SK-N-SH treated with all-trans-retinoic acid at 6 μM for 48 hours (cell line): ENCODE measurements around the gene SLC45A1.

Source experiments
- ATAC-seq: fragments of 200-7000 bp; cut with Tn5 transposase; 3 replicates; pipeline ENCODE4 v1.9.1; 2020; ENCODE audit warnings: mild to moderate bottlenecking, moderate library complexity
- BACH2 ChIP-seq: fragments of 250-450 bp; sonication (Bioruptor Pico); IDR thresholded peaks from 2 replicates; pipeline ENCODE4 v1.9.0; 2021; ENCODE audit warnings: mild to moderate bottlenecking, borderline replicate concordance
- CREB5 ChIP-seq: fragments of 250-450 bp; sonication (Bioruptor Pico); IDR thresholded peaks from 2 replicates; pipeline ENCODE4 v1.5.1; 2020; ENCODE audit warnings: low read depth, mild to moderate bottlenecking, moderate library complexity
- CSDC2 ChIP-seq: fragments of 250-450 bp; sonication (Bioruptor Pico); IDR thresholded peaks from 2 replicates; pipeline ENCODE4 v1.5.0; 2020; ENCODE audit warnings: mild to moderate bottlenecking, moderate library complexity
- CSRNP3 ChIP-seq: fragments of 250-450 bp; sonication (Bioruptor Pico); IDR thresholded peaks from 2 replicates; pipeline ENCODE4 v1.5.1; 2021; ENCODE audit warnings: mild to moderate bottlenecking, moderate library complexity
- GLIS3 ChIP-seq: fragments of 250-450 bp; sonication (Bioruptor Pico); IDR thresholded peaks from 2 replicates; pipeline ENCODE4 v1.5.0; 2020; ENCODE audit warnings: mild to moderate bottlenecking, moderate library complexity
- ISL1 ChIP-seq: fragments of 250-450 bp; sonication (Bioruptor Pico); IDR thresholded peaks from 2 replicates; pipeline ENCODE4 v2.1.2; 2022; ENCODE audit warnings: mild to moderate bottlenecking, moderate library complexity
- OSR1 ChIP-seq: fragments of 250-450 bp; sonication (Bioruptor Pico); IDR thresholded peaks from 2 replicates; pipeline ENCODE4 v1.8.0; 2022; ENCODE audit warnings: moderate library complexity, mild to moderate bottlenecking, inconsistent platforms
- PATZ1 ChIP-seq: fragments of 250-450 bp; sonication (Bioruptor Pico); IDR thresholded peaks from 2 replicates; pipeline ENCODE4 v1.8.0; 2020; ENCODE audit warnings: mild to moderate bottlenecking, moderate library complexity, borderline replicate concordance
- POU6F1 ChIP-seq: fragments of 250-450 bp; sonication (Bioruptor Pico); IDR thresholded peaks from 2 replicates; pipeline ENCODE4 v1.8.0; 2021; ENCODE audit warnings: low read depth, mild to moderate bottlenecking, moderate library complexity, borderline replicate concordance
- PPARA ChIP-seq: fragments of 250-450 bp; sonication (Bioruptor Pico); IDR thresholded peaks from 2 replicates; pipeline ENCODE4 v1.5.0; 2020; ENCODE audit warnings: mild to moderate bottlenecking, borderline replicate concordance
- RARB ChIP-seq: fragments of 250-450 bp; sonication (Bioruptor Pico); IDR thresholded peaks from 2 replicates; pipeline ENCODE4 v1.8.0; 2021; ENCODE audit warnings: mild to moderate bottlenecking, moderate library complexity
- TOX ChIP-seq: fragments of 250-450 bp; sonication (Bioruptor Pico); IDR thresholded peaks from 2 replicates; pipeline ENCODE4 v1.8.0; 2021; ENCODE audit warnings: mild to moderate bottlenecking, moderate library complexity, borderline replicate concordance
- TSHZ2 ChIP-seq: fragments of 250-450 bp; sonication (Bioruptor Pico); IDR thresholded peaks from 2 replicates; pipeline ENCODE4 v1.5.0; 2020; ENCODE audit warnings: mild to moderate bottlenecking, moderate library complexity
- ZC3H10 ChIP-seq: fragments of 250-450 bp; sonication (Bioruptor Pico); IDR thresholded peaks from 2 replicates; pipeline ENCODE4 v1.5.1; 2021; ENCODE audit warnings: mild to moderate bottlenecking, moderate library complexity
- ZFP3 ChIP-seq: fragments of 250-450 bp; sonication (Bioruptor Pico); IDR thresholded peaks from 2 replicates; pipeline ENCODE4 v1.5.0; 2020; ENCODE audit warnings: mild to moderate bottlenecking, moderate library complexity
- ZFP30 ChIP-seq: fragments of 450-650 bp; formaldehyde crosslinking; IDR thresholded peaks from 2 replicates; pipeline ENCODE4 v1.5.0; 2022; ENCODE audit warnings: mild to moderate bottlenecking, moderate library complexity
- ZNF565 ChIP-seq: fragments of 450-650 bp; formaldehyde crosslinking; conservative IDR thresholded peaks from 2 replicates; pipeline ENCODE4 v1.5.0; 2020; ENCODE audit warnings: low read depth, mild to moderate bottlenecking, moderate library complexity
- ZNF70 ChIP-seq: fragments of 450-650 bp; formaldehyde crosslinking; IDR thresholded peaks from 2 replicates; pipeline ENCODE4 v1.5.0; 2020; ENCODE audit warnings: mild to moderate bottlenecking, moderate library complexity
- ZNF8 ChIP-seq: fragments of 450-650 bp; formaldehyde crosslinking; IDR thresholded peaks from 2 replicates; pipeline ENCODE4 v1.5.0; 2020; ENCODE audit warnings: mild to moderate bottlenecking, moderate library complexity

The SLC45A1 gene

GRCh38 chr1:8382608-8383505 is 64.9 kb downstream of the SLC45A1 start:
- TF ChIP-seq ZFP30 (CRISPR knock-in tag), result no peak
- no peak for TF ChIP-seq ZFP3 (CRISPR knock-in tag)
- TF ChIP-seq ZNF565 (CRISPR knock-in tag), result no peak
- no peak for TF ChIP-seq RARB (CRISPR knock-in tag)
- TF ChIP-seq ZC3H10 (CRISPR knock-in tag), result no peak
- TF ChIP-seq CSRNP3 (CRISPR knock-in tag), result no peak
- no peak for TF ChIP-seq ZNF70 (CRISPR knock-in tag)
- no peak for ATAC-seq

GRCh38 chr1:8384088-8384487 is 66.2 kb downstream of the SLC45A1 start:
- ATAC-seq, result no peak
- TF ChIP-seq POU6F1 (CRISPR knock-in tag) (no peak), PATZ1 (CRISPR knock-in tag) (no peak), CREB5 (no peak), ISL1 (CRISPR knock-in tag) (no peak), ZNF70 (CRISPR knock-in tag) (no peak)
- TF ChIP-seq, all 23 proteins: peak for 0

GRCh38 chr1:8384577-8384976 is 66.7 kb downstream of the SLC45A1 start:
- TF ChIP-seq TSHZ2 (CRISPR knock-in tag), result no peak
- no peak for TF ChIP-seq ISL1 (CRISPR knock-in tag)
- TF ChIP-seq GLIS3 (CRISPR knock-in tag), result no peak
- TF ChIP-seq CSRNP3 (CRISPR knock-in tag), result no peak
- no peak for TF ChIP-seq ZFP30 (CRISPR knock-in tag)
- TF ChIP-seq BACH2, result no peak
- no peak for TF ChIP-seq TOX (CRISPR knock-in tag)
- TF ChIP-seq POU6F1 (CRISPR knock-in tag), result no peak
- no peak for TF ChIP-seq OSR1 (CRISPR knock-in tag)
- no peak for TF ChIP-seq ZNF8 (CRISPR knock-in tag)
- TF ChIP-seq PPARA, result no peak
- no peak for TF ChIP-seq ZNF565 (CRISPR knock-in tag)
- TF ChIP-seq ZNF70 (CRISPR knock-in tag), result no peak
- no peak for TF ChIP-seq CSDC2 (CRISPR knock-in tag)
- no peak for TF ChIP-seq PATZ1 (CRISPR knock-in tag)
- no peak for TF ChIP-seq ZC3H10 (CRISPR knock-in tag)
- no peak; the same call in 2 of the 3 replicates for ATAC-seq
